Neural cell (in vitro differentiated cells): ENCODE measurements around the gene LGALS9B. TPM values are rescaled to one million over a fixed set of nuclear protein-coding genes. Genes with fewer than 3 reads are reported as not detected.
"Not testable (repeated sequence)": the region's sequence is repeated elsewhere in the genome, so short reads cannot be mapped to it uniquely, and the experiment has no call there.

Experiments
- H2AFZ ChIP-seq: fragments of 200-600, 300-800 bp; sonication (generic), shearing (Covaris generic); 2 replicates; pipeline ENCODE4 v1.6.0; 2014; ENCODE audit warnings: low read depth, mild to moderate bottlenecking, antibody characterized with exemption, low read length, moderate library complexity
- H3F3A ChIP-seq: fragments of 200-600 bp; shearing (Covaris generic); 2 replicates; pipeline ENCODE4 v1.6.1; 2016; ENCODE audit warnings: mild to moderate bottlenecking, moderate library complexity, mixed read lengths, antibody characterized with exemption, low read length; ENCODE audit not compliant: insufficient read depth, poor library complexity, severe bottlenecking
- H3K27ac ChIP-seq: fragments of 200-600, 300-800 bp; sonication (generic), shearing (Covaris generic); 2 replicates; pipeline ENCODE4 v1.5.1; 2014; ENCODE audit warnings: mild to moderate bottlenecking, low read length, moderate library complexity
- H3K27me3 ChIP-seq: fragments of 300-800, 200-600 bp; sonication (generic), shearing (Covaris generic); 2 replicates; pipeline ENCODE4 v1.6.0; 2014; ENCODE audit warnings: mild to moderate bottlenecking, low read depth, low read length, moderate library complexity; ENCODE audit not compliant: insufficient read depth
- H3K36me3 ChIP-seq: fragments of 300-800, 200-600 bp; sonication (generic), shearing (Covaris generic); 2 replicates; pipeline ENCODE4 v1.5.1; 2014; ENCODE audit warnings: mild to moderate bottlenecking, antibody characterized with exemption, low read length, moderate library complexity; ENCODE audit not compliant: insufficient read depth
- H3K4me2 ChIP-seq: fragments of 300-800, 200-600 bp; sonication (generic), shearing (Covaris generic); 2 replicates; pipeline ENCODE4 v1.6.0; 2014; ENCODE audit warnings: mild to moderate bottlenecking, low read length
- H3K4me3 ChIP-seq: fragments of 300-800, 200-600 bp; sonication (generic), shearing (Covaris generic); 2 replicates; pipeline ENCODE4 v1.5.1; 2014; ENCODE audit warnings: mild to moderate bottlenecking, low read length, moderate library complexity
- H3K79me2 ChIP-seq: fragments of 200-600 bp; shearing (Covaris generic); replicated peaks from 2 replicates; pipeline ENCODE4 v1.6.0; 2014; ENCODE audit warnings: mild to moderate bottlenecking, low read length, moderate library complexity; ENCODE audit not compliant: insufficient read depth
- H3K9ac ChIP-seq: fragments of 300-800, 200-600 bp; sonication (generic), shearing (Covaris generic); 2 replicates; pipeline ENCODE4 v1.6.1; 2016; ENCODE audit warnings: mild to moderate bottlenecking, low read length, mixed read lengths
- H3K9me2 ChIP-seq: fragments of 200-600 bp; shearing (Covaris generic); 2 replicates; pipeline ENCODE4 v1.6.1; 2016; ENCODE audit warnings: mild to moderate bottlenecking, low read length, mixed read lengths; ENCODE audit not compliant: insufficient read depth
- H3K9me3 ChIP-seq: fragments of 200-600, 300-800 bp; sonication (generic), shearing (Covaris generic); 2 replicates; pipeline ENCODE4 v1.6.1; 2016; ENCODE audit warnings: mild to moderate bottlenecking, mixed run types, low read length, moderate library complexity, mixed read lengths
- H4K20me1 ChIP-seq: fragments of 200-600 bp; shearing (Covaris generic); 2 replicates; pipeline ENCODE4 v1.6.1; 2016; ENCODE audit warnings: mild to moderate bottlenecking, mixed run types; ENCODE audit not compliant: insufficient read depth
- polyA plus RNA-seq: library from polyadenylated mRNA; depleted of rRNA; stranded (reverse); fragments of >200 nt; gene quantifications from 2 replicates; pipeline ENCODE4 v1.2.3, GENCODE V29; 2014

LGALS9B gene
- polyA plus RNA-seq, 1 donor from 2014 or later: not detected

- not testable (repeated sequence) for H3K9ac ChIP-seq, H3K4me2 ChIP-seq, H3K9me2 ChIP-seq, H4K20me1 ChIP-seq, H2AFZ ChIP-seq, H3K79me2 ChIP-seq, H3K4me3 ChIP-seq, H3K27me3 ChIP-seq, H3K27ac ChIP-seq, H3K36me3 ChIP-seq, H3F3A ChIP-seq, H3K9me3 ChIP-seq
These were observed 44.5 kb downstream of the LGALS9B start for GRCh38 chr17:20422826-20423225.

GRCh38 chr17:20418838-20419237, 48.5 kb downstream of the LGALS9B start:
- not testable (repeated sequence) for H3K9ac ChIP-seq, H3K9me3 ChIP-seq, H4K20me1 ChIP-seq, H3K4me2 ChIP-seq, H3F3A ChIP-seq, H3K4me3 ChIP-seq, H2AFZ ChIP-seq, H3K27me3 ChIP-seq, H3K79me2 ChIP-seq, H3K9me2 ChIP-seq, H3K27ac ChIP-seq, H3K36me3 ChIP-seq

GRCh38 chr17:20417492-20418080, 49.8 kb downstream of the LGALS9B start:
- not testable (repeated sequence) for H3K9me3 ChIP-seq, H3K27ac ChIP-seq, H2AFZ ChIP-seq, H4K20me1 ChIP-seq, H3K36me3 ChIP-seq, H3K79me2 ChIP-seq, H3F3A ChIP-seq, H3K9ac ChIP-seq, H3K4me2 ChIP-seq, H3K4me3 ChIP-seq, H3K9me2 ChIP-seq, H3K27me3 ChIP-seq

- H2AFZ ChIP-seq, H3K27me3 ChIP-seq, H3K79me2 ChIP-seq, H4K20me1 ChIP-seq, H3F3A ChIP-seq, H3K27ac ChIP-seq, H3K4me2 ChIP-seq, H3K9me3 ChIP-seq, H3K36me3 ChIP-seq, H3K9ac ChIP-seq, H3K9me2 ChIP-seq, H3K4me3 ChIP-seq: not testable (repeated sequence)
These were observed 50.9 kb downstream of the LGALS9B start for GRCh38 chr17:20416381-20416911.

- H3K9me2 ChIP-seq, H3K9ac ChIP-seq, H3K9me3 ChIP-seq, H3K79me2 ChIP-seq, H4K20me1 ChIP-seq, H2AFZ ChIP-seq, H3K4me2 ChIP-seq, H3K36me3 ChIP-seq, H3K4me3 ChIP-seq, H3F3A ChIP-seq, H3K27me3 ChIP-seq, H3K27ac ChIP-seq: not testable (repeated sequence)
These were observed 51.9 kb downstream of the LGALS9B start for GRCh38 chr17:20415479-20415878.

- not testable (repeated sequence) for H3K27me3 ChIP-seq, H2AFZ ChIP-seq, H3K4me2 ChIP-seq, H3K79me2 ChIP-seq, H3K27ac ChIP-seq, H3K9me2 ChIP-seq, H3K9ac ChIP-seq, H3F3A ChIP-seq, H3K36me3 ChIP-seq, H4K20me1 ChIP-seq, H3K9me3 ChIP-seq, H3K4me3 ChIP-seq
These were observed 65.9 kb downstream of the LGALS9B start for GRCh38 chr17:20401306-20402022.

- H3K79me2 ChIP-seq, H3K27me3 ChIP-seq, H3K9me2 ChIP-seq, H3K36me3 ChIP-seq, H3K27ac ChIP-seq, H3K4me3 ChIP-seq, H3F3A ChIP-seq, H3K9ac ChIP-seq, H3K4me2 ChIP-seq, H3K9me3 ChIP-seq, H4K20me1 ChIP-seq, H2AFZ ChIP-seq: not testable (repeated sequence)
These were observed 66.6 kb downstream of the LGALS9B start for GRCh38 chr17:20400559-20401305.
